HG03045 (cell line): ENCODE measurements around the gene EIF4E1B.

Source experiments
- ATAC-seq: cut with Tn5 transposase; IDR thresholded peaks from one replicate; pipeline ENCODE4 v1.9.1; 2021; ENCODE audit warnings: mild to moderate bottlenecking, moderate library complexity; ENCODE audit not compliant: unreplicated experiment

The EIF4E1B gene

GRCh38 chr5:176625966-176626875 lies 4.3 kb upstream of the EIF4E1B start:
- ATAC-seq: no peak

DNA sequence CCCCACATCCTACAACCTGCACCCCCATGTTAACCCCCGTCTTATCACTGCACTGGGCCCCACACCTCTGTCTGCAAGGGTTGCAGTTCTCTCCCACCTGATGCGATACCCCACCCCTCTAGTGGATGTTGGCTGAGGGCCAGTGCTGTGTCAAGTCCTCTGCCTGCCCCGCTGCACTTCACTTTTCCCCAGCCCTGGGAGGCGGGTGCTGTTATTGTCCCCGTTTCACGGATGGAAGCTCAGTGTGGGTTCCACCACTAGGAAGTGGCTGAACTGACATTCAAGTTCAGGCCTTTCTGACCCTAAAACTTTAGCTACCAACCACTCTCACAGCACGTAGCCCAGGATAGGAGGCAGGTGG lies 3.6 kb upstream of the EIF4E1B start:
- no peak for ATAC-seq

- no peak for ATAC-seq
These were observed 2.9 kb upstream of the EIF4E1B start for GRCh38 chr5:176627582-176627981.

- no peak for ATAC-seq
These were observed 1.9 kb upstream of the EIF4E1B start for GRCh38 chr5:176628406-176629228.

DNA sequence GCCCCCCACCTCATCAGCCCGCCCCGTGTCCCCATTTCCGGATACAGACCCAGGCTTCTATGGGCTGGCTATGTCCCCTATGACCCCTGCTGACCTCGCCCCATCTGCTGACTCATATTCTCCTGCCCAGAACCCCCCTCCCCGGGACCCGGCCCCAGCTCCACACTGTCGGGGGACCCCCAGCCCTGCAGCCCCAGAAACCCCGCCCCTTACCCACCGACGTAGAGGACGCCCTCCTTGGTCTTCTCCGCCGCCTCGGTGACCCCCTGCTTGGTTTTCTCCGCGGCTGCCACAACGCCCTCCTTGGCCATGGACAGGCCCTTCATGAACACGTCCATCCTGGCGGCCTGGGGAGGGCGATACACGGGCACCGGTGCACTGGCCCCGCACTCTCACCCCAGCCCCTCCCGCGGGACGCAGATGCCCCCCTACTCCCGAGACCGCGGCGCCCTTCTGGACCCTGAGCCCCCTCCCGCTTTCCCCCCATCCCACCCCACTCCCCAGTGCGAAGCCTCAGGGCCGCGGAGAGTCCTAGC lies 1.1 kb upstream of the EIF4E1B start:
- no peak for ATAC-seq

GRCh38 chr5:176630681-176631222 lies 277 bp downstream of the EIF4E1B start:
- no peak for ATAC-seq

- ATAC-seq: no peak
These were observed 1.1 kb downstream of the EIF4E1B start for GRCh38 chr5:176631383-176632200.

- ATAC-seq: no peak
These were observed 2.3 kb downstream of the EIF4E1B start for GRCh38 chr5:176632745-176633144.

GRCh38 chr5:176633598-176633997 lies 3.1 kb downstream of the EIF4E1B start:
- ATAC-seq: no peak

GRCh38 chr5:176636426-176636825 lies 6.0 kb downstream of the EIF4E1B start:
- no peak for ATAC-seq

DNA sequence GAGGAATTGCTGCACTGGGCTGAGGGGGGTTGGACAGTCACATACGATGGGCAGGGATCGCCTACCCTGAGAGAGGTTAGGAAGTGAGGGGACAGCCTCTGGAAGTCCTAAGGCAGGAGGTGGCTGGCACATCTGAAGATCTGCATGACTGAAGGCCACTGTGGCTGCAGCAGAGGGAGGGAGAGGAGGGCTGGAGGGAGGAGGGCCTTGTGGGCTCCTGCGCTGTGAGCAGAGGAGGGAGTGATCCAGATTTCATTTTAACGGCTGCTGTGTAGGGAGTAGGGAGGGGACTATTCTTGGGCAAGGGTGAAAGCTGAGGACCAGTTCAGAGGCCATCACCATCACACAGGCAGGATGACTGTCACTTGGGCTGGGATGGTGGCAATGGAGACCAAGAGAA lies 7.1 kb downstream of the EIF4E1B start:
- ATAC-seq: no peak

GRCh38 chr5:176638437-176638836 lies 8.0 kb downstream of the EIF4E1B start:
- no peak for ATAC-seq

- no peak for ATAC-seq
These were observed 8.7 kb downstream of the EIF4E1B start for GRCh38 chr5:176639208-176639607.

DNA sequence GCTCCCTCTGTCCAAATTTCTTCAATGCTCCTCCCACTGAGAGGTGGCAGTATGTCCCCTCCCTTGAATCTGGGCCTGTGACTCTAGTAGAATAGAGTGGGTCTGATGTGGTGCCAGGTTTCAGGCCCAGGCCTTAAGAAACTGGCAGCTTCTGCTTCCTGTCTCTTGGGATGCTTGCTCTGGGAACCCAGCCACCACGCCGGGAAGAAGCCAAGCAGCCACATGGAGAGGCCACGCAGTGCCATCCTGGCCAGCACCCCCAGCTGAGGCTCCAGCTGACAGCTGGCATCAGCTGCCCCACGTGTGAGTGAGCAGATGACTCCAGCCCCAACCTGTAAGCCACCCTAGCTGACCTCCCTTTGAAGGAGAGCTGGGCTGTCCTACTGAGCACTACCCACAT lies 9.5 kb downstream of the EIF4E1B start:
- no peak for ATAC-seq

DNA sequence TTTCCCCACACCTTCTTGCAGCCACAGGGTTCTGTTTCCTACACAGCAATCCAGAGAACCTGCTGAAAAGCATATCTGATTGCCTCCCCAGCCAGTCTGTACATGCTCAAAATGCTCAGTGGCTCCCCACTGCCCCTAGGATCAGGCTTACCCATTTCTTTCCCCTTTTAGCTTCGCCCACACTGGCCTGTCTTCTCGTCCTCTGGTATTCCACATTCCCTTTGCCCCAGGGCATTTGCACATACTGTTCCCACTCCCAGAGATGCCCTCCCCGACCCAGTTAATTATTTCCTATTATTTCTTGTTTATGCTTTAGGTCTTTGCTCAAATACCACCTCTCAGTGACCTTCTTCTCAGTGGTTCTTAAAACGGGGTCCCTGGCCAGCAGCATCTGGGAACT lies 10.1 kb downstream of the EIF4E1B start:
- ATAC-seq: no peak

DNA sequence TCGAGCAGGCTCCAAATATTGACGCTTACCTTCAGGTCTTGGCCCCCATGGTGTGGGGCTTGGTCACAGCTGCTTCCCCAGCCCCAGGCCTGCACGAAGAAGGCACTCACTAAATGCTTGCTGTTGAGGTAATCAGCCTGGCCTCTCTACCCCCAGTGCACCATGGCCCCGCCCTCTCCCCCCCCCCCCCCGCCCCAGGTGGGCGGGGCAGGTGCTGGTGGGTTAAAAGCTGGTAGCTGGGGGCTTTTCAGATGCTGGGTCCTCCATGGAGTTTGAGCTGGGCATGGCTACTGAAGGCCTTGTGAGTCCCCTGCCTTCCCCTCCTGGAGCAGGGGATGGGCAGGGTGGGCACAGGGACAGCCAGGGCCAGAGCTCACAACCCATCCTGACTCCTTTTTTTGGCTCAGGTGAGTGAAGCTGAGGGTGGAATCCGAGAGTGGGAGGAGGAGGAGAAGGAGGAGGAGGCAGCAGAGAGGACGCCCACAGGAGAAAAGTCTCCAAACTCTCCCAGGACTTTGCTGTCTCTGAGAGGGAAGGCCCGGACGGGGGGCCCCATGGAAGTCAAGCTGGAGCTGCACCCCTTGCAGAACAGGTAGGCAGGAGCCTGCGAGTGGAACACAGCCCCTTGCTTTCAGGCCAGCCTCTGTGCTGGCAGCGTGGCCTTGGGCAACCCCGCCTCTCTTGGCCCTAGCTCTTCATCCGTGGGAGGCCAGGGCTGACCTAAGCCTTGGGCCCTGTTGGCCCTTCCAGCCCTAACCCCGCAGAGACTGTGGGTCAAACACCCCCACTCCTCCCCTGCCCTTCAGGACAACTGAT lies 12.4 kb downstream of the EIF4E1B start:
- ATAC-seq: no peak

DNA sequence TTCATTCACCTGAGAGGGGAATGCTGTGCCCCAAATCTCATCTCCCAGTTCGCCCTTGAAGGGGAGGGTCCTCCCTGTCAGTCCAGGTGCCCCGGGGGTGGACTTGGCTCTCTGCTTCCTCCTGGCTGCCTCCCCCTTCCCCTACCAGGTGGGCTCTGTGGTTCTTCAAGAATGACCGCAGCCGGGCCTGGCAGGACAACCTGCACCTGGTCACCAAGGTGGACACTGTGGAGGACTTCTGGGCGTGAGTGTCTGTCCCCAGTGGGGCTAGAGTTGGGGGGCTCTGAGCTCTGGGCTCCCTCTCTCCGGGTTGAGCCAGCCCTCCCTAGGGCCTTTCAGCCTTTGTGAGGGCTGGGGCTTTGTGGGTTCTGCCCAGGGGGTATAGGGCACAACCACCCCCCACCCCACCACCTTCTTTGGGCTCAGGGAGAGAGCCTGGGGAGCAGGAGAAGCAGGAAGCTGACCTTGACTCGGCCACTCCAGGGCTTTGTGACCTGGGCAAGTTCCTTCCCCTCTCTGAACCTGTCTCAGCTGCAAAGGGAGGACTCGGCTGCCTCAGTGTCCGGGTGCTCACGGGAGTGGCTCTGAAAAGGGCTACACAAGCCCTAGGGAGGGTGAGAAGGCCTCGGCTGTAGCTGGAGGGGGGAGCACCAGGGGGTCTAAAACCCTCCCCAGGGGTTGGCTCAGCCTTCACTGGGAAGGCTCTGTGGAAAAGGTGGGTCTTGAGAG lies 13.2 kb downstream of the EIF4E1B start:
- ATAC-seq: no peak

DNA sequence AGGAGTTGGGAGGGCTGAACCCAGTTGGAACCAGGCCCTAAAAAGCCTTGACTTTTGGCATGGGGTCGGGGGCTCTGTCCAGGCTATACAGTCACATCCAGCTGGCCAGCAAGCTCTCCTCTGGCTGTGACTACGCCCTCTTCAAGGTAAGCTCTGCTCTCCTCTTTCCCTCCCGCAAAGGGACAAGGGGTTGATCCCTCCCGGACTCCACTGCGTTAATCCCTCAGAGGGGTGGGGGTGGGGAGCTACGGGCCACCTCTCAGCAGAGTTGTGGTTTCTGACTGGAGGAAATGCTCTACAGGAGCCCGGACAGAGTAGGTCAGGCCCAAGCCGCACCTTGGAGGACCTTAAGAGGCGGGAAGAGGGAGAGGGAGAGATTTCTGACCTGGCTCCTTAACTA lies 13.8 kb downstream of the EIF4E1B start:
- ATAC-seq: no peak
